Glomerular visceral epithelial cell (primary cell): ENCODE measurements around the gene MTM1.

ENCODE experiments used
- DNase-seq: peaks from one replicate; pipeline ENCODE4 v3.0.0-alpha.2; 2016; ENCODE audit errors: extremely low spot score

MTM1 gene

GRCh38 chrX:150548684-150549083, 19.7 kb upstream of the MTM1 start:
- peak; percentile 56 for DNase-seq

DNA sequence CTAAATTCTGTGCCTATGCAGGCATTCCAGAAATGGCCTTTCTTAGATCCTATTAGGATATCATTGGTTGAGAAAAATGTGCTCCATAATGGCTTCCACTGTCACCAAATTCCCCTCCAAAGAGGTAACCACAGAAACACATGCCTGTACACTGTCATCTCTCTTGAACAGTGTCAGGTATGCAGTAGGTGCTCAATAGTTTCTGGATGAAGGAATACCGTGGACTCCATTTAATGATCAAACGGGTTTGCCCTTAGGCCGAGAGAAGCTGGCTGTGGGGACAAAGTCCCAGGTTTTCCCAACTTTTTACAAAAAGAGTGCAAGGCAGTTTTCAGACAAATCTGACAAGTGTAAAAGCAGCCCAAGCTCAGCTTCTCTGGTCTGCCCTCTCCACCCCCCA, 16.5 kb upstream of the MTM1 start:
- no peak for DNase-seq

DNA sequence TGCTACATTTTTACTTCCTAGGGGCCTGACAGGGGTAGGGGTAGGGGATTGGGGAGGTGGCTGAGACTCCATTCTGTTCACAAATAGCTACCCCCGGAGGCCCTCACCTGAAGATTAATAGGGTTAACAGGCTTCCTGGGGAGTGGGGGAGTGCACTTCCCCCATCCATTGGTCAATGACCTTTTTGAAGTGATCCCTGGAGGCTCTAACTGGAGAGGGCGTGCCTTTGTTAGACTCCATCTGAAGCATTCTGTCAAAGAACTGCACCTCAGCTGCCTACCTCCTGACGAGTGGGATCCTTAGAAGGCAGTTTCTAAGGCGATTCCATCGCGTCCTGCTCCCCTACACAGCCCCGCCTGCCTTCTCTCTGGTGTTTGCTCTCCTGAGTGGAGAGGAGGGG, 10.0 kb upstream of the MTM1 start:
- no peak for DNase-seq

GRCh38 chrX:150564838-150565237, 3.6 kb upstream of the MTM1 start:
- no peak for DNase-seq

DNA sequence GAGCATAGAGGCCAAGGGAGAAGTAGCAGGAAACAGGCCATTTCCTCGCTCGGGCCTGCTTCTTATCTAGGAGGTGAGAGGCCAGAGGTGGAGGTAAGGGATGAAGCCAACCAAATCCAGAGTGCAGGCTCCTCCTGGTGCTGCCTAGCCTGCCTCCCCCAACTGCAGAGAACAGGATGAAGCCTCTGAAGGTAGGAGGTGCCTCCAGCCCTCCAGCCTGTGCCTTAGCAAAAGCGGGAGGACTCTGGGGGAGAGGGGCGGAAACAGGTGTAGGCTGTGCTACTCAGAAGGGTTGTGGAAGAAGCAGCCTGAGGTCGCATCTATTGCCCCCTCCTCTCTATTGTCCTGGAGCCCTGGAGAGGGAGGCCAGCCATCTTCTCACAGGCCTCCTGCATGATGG, 2.9 kb upstream of the MTM1 start:
- DNase-seq, result no peak

- DNase-seq, result no peak
Measured at GRCh38 chrX:150566734-150567182, 1.7 kb upstream of the MTM1 start.

DNA sequence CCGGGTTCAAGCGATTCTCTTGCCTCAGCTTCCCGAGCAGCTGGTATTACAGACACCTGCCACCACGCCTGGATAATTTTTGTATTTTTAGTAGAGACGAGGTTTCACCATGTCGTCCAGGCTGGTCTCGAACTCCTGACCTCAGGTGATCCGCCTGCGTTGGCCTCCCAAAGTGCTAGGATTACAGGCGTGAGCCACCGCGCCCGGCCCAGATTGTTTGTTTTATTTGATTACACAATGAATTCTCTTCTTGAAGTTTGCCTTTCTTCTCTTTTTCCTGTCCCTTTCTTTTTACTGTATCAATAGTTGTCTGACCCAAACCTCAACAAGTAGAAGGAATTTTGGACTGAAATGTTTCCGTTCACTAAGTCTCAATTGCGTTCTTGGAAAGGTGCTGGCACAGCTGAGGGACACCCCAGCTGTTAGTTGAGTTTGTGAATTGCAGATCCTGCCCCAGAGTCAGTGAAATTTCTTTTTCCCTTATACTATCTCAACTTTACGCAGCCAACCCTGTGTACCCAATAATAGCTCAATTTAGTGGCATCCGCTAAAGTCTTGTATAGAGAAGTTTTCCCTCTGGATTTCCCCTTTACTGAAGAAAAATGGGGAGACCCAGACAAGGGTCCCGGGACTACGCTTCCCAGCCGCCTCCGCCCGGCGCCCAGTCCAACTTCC, 639 bp upstream of the MTM1 start:
- no peak for DNase-seq

GRCh38 chrX:150569155-150569477, 695 bp downstream of the MTM1 start:
- no peak for DNase-seq

DNA sequence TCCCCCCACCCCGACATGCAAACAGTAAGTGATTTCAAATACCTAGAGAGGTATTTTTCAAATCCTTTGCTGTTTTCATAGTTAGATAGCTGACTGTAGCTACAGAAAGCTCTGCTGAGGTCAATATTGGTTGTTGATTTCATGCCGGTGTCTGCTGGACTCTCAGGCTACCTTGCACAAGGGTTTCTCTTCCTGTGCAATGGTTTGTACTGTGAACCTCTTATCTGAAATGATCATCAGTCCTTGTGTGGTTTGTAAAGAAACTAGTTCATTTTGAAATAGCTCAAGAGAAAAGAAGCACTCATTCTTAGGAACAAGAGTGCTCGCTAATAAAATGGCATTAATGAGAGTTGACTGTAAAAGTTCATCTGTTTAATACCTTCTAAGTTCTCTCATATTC, 2.1 kb downstream of the MTM1 start:
- no peak for DNase-seq

DNA sequence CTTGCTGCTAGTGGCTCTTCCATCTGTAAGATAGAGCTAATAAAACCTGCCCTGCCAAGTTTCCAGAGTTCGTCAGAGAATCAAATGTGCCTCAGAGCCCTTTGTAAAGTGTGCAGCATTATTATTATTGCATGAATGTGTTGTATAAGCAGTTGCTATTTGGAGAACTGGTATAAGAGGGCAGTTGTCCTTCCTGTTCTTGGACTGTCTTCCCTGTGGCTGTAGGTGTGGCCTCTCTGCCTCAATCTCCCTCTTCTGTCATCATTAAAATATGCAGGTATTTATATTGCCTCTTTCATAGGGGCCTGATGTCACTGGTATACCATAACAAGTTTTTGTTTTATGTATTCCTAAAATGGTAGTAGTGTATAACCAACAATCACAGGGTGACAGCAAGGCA, 3.8 kb downstream of the MTM1 start:
- no peak for DNase-seq

DNA sequence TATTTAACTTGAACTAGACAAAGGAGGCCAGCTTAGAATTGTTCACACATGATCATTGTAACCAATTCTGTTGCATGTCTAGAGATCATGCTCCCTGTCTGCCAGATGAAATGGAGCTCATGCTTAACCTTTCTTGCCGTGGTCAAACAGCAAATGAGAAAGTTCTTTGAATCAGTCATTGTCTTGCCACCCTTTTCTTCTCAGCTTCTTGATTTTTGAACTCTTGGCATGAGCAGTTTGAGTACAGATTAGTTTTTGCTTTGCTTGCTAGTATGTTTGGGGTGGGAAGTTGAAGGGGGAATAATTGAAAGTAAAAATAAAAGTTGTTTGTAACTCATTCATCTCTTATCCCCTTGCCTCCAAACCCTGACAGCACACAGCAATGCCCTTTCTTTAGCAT, 4.7 kb downstream of the MTM1 start:
- no peak for DNase-seq

DNA sequence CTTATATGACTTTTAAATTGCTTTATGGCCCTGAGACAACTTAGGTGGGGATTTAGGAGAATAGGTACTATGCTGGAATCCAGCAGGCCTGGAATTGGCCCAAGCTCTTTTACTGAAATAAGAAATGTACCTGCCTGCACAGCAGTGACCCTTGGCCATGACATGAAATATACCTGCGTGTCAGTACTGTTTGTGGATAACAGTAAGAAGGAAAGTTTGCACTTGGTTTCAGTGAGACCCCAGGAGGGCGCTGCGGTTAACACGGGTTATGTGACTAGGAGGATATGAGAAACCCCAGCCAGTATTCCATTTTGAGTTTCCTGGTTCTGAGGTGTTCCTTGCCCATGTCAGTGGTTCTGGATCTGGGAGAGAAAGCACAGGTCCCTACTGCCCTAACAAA, 5.3 kb downstream of the MTM1 start:
- DNase-seq, result no peak

DNA sequence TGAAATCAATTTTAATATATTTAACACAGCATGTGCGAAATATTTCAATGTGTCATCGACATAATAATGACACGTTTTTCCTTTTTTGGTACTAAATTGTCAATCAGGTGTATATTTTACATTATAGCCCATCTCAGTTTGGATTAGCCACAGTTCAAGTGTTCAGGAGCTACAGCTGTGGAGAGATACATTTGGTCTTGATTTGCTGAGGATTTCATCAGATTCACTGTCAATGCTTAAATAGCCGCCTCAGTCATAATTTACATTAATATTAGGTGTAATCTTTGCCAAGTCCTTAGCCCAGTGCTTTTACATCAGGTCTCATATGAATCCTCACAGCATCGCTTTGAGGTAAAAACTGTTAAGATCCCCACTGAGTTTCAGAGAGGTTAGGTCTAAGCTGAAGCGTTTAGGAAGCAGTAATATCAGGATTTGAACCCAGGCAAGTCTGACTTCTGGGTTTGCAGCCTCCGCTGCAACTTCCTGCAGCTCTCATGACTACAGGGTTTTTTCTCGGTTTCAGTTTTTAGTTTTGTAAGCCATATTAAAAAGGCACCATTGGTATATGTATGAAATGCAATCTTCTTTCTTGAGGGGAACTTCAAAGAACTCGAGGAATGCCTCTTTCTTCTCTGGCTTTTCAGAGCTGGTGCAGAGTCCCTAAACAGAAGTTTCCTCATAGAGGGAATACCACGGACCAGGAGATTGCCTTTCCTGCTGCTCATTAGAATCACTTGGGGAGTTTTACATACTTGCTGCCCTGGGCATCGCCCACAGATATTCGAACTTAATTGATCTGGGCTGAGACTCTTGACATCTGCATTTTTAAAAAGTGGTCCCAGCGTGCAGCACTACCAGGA, 6.4 kb downstream of the MTM1 start:
- DNase-seq, result no peak

DNA sequence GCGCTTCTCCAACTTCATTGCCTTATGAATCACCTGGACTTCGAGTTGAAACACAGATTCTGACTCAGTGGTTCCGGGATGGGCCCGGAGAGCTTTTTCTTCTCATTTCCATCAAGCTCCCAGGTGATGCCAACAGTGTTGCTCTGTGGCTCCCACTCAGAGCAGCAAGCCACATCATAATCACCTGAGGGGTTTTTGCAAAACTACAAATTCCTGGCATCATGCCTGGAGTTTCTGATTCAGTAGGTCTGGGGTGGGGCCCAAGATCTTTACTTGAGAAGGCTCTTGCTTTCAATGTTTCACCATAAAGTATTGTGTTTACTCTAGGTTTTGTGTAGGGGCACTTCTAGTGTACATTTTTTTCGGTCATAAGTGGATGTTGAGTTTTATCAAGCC, 7.0 kb downstream of the MTM1 start:
- peak; percentile 26 for DNase-seq

DNA sequence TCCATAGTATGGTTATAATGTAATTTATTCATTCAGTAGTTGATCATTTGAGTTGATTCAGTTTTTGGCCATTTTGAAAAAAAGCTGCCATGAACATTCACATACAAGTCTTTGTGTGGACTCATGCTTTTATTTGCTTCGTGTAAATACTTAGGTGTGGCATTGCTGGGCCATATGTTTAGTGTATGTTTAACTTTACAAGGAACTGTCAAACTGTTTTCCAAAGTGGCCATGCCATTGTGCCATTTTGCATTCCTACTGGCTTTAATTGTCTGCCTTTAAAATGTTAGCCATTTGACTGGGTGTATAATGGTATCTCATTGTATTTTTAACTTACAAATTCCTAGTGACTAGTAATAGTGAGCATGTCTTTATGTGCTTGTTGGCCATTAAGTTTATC, 8.8 kb downstream of the MTM1 start:
- no peak for DNase-seq

- peak; percentile 55 for DNase-seq
Measured at GRCh38 chrX:150581093-150581775, 12.8 kb downstream of the MTM1 start.

GRCh38 chrX:150582338-150582948, 14.0 kb downstream of the MTM1 start:
- no peak for DNase-seq

- peak; percentile 30 for DNase-seq
Measured at GRCh38 chrX:150587585-150588503, 19.4 kb downstream of the MTM1 start.

GRCh38 chrX:150594584-150594983, 26.2 kb downstream of the MTM1 start:
- DNase-seq, result no peak

DNA sequence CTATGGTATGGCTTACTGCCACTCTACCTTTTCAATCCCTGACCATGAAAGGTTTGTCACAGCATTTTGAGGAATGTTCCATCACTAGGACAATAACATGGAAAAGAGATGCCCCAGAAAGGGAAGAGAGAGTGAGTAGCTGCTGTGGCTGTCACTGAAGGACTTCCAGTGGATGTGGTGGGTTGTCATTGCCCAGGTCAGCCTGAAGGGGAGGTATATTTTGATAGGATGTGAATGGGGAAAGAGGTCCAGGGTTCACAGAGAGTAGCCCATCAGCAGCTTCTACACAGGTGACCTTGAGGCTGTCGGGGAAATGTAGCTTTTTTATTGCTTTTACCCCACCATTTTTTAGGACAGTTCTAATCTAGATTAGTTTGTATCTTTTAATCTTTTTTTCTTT, 30.8 kb downstream of the MTM1 start:
- no peak for DNase-seq

- no peak for DNase-seq
Measured at GRCh38 chrX:150602296-150602695, 33.9 kb downstream of the MTM1 start.
